Measurements from ENCODE around the gene DNM2.
"Not testable (repeated sequence)": the region's sequence is repeated elsewhere in the genome, so short reads cannot be mapped to it uniquely, and the experiment has no call there.

The DNM2 gene

DNA sequence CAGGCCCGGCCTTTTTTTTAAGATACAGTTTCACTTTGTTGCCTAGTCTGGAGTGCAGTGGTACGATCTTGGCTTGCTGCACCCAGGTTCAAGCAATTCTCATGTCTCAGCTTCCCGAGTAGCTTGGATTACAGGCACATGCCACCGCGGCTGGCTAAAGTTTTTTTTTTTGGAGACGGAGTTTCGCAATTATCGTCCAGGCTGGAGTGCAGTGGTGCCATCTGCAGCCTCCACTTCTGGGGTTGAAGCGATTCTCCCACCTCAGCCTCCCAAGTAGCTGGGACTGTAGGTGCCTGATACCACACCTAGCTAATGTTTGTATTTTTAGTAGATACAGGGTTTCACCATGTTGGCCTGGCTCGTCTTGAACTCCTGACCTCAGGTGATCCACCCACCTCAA, 148.6 kb downstream of the DNM2 start:
- no peak for DNase-seq (ENCODE audit: low read depth)

DNA sequence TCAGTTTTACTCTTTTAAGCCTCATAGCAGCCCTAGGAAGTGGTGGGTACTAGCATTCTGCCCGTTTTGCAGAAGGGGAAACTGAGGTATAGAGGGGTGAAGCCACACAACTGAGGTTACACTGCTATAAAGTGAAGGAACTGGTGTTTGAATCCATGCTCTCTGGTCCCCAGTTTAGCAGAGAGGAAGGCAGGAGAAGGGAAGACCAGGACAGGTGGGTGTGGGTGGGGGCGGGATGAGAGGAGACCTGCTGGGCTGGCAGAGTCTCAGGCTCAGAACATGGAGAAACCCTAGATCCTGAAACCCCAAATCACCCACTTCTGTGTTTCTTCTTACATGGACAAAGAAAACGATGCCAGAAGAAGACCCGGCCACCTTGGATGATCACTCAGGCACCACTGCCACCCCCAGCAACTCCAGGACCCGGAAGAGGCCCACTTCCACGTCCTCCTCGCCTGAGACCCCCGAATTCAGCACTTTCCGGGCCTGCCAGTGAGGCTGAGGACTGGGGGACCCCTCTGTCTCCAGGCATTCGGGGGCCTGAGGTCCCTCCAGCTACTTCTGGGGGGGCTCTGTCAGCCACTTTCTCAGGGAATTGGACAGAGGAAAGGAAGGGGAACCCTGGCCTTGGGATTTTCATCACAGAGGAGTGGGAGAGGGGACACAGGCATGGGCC, 151.1 kb downstream of the DNM2 start:
- DNase-seq (ENCODE audit: low read depth): no peak

DNA sequence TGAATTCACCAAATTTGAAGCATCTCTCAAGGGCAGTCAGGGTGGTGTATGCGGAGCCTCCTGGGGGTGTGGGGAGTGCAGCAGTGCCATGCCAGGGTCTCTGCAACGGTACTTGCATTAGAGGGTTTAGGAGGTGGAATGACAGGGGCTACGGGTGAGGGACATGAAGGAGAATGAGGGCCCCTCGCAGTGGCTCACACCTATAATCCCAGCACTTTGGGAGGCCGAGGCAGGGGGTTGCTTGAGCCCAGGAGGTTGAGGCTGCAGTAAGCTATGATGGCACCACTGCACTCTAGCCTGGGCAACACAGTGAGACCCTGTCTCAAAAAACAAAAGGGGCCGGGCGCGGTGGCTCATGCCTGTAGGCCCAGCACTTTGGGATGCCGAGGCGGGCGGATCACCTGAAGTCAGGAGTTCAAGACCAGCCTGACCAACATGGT, 152.0 kb downstream of the DNM2 start:
- not testable (repeated sequence) for DNase-seq (ENCODE audit: low read depth)

DNA sequence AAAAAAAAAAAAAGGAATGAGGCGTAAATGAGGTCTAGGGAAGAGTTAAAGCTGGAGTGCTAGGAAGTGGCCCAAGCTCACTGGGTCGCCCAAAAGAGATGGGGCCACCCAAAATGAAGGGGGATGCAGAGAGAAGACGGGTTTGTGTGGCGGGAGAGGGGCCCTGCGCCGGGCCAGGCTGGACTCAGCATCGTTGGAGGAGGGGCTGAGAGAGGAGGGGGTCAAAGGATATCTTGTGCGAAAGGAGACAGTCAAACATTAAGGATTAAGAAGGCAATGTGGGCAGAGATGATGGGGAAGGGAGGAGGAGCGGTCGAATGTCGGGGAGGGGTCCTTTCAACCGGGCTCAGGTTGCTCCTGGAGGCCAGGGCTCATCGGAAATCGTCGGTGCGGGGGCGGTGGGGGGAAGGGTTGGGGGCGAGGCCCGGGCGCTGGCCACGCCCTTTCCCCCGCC, 152.6 kb downstream of the DNM2 start:
- DNase-seq (ENCODE audit: low read depth): no peak

DNA sequence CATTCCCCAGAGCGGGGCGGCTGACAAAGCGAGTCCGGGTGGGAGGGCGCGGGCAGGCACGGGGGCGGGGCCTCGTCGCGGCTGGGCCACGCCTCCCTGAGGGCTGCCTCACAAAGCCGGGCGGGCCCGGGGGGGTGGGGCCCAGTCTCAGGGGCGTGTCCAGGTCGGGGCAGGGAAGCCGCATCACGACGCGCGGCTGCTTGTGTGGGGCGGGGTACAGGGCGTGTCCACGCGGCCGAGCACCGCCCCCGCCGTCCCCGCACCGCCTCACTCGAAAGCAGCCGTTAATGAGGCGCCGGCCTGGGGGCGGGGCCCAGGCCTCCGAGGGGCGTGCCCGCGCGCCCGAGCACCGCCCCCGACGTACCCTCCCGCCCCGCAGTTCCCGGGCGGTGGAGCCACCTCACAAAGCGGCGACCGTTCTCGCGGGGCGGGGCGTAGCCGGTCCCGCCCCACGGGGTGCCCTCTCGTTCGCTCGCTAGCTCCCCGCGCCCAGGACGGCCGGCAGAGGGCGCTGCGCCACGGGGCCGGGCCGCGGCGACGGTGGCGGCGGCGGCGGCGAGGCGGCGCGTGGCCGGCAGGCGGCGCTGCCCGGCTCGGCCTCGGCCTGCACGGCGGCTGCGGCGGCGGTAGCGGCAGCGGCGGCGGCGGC, 153.2 kb downstream of the DNM2 start, which contains the start of gene CARM1:
TSS of gene CARM1 (plus strand) at position 599 of the 649 bp plus-strand sequence. CDS start 150 bp downstream, outside the sequence.
- peak; percentile 97 for DNase-seq (ENCODE audit: low read depth)

DNA sequence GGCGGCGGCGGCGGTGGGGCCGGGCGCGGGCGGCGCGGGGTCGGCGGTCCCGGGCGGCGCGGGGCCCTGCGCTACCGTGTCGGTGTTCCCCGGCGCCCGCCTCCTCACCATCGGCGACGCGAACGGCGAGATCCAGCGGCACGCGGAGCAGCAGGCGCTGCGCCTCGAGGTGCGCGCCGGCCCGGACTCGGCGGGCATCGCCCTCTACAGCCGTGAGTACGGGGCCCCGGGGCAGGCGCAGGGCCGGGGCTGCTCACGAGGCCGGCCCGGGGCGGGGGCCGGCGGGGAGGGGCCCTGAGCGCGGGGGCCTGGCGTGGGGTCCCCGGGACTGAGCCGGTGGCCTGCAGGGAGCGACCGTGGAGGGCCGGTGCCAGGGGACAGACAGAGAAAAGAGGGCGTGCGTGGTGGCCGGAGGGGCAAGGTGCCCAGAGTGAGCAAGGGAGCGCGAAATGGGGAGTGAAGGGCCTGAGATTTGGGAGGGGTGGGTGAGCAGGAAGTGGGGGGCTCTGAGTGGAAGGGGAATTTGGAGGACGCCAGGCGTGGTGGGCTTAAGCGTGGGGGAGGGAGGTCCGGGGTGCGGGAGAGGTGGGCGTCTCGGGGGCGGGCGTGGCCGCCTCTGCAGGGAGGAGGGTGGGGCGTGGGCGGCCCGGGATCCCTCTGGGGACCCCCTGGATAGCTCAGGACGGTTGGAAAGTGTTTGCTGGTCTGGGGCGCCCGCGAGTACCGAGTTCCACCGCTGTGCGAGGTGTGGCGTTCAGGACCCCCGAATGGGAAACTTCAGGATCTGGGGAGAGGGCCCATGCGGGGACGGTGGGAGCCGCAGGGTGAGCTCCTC, 154.0 kb downstream of the DNM2 start:
- no peak for DNase-seq (ENCODE audit: low read depth)

DNA sequence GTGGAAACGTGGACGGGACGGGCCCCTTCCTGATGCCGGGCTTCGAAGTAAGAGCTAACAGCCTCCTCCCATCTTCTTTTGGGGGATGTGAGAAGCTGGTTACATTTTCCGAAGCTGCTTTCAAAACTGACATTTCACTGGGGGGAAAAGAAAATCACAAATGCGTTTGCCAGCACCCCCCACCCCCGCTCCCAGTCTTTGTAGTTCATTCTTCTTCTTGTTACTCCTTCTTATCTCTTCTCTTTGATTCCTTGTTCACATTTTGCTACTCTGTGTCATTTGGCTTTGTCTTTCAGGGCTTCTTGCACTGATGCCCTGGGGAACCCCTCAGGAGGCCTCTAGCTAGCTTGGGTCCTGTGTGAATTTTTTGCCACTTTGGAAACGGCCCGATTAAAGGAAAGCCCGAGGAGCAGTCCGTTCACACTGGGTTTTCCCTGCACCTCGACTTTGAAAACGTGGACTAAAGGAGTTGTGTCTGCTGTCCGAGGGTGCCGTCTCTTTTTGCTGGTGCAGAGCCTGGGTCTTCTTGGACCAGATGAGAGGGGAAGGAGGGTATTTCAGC, 154.7 kb downstream of the DNM2 start:
- DNase-seq (ENCODE audit: low read depth): no peak

DNA sequence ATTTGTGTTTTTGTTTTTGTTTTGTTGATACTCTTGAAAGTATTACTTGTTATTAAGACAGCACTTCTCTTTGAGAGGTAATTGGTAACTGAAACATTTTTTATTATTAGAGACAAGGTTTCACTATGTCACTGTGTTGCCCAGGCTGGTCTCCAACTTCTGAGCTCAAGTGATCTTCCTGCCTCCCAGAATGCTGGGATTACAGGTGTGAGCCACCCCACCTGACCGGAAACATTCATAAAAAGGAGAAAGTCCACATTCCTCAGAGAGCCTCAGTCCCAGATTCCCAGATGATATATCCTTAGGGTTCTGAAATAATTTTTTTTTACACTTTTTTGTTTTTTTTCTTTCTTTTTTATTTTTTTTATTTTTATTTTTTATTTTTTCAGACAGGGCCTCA, 156.1 kb downstream of the DNM2 start:
- DNase-seq (ENCODE audit: low read depth): no peak

DNA sequence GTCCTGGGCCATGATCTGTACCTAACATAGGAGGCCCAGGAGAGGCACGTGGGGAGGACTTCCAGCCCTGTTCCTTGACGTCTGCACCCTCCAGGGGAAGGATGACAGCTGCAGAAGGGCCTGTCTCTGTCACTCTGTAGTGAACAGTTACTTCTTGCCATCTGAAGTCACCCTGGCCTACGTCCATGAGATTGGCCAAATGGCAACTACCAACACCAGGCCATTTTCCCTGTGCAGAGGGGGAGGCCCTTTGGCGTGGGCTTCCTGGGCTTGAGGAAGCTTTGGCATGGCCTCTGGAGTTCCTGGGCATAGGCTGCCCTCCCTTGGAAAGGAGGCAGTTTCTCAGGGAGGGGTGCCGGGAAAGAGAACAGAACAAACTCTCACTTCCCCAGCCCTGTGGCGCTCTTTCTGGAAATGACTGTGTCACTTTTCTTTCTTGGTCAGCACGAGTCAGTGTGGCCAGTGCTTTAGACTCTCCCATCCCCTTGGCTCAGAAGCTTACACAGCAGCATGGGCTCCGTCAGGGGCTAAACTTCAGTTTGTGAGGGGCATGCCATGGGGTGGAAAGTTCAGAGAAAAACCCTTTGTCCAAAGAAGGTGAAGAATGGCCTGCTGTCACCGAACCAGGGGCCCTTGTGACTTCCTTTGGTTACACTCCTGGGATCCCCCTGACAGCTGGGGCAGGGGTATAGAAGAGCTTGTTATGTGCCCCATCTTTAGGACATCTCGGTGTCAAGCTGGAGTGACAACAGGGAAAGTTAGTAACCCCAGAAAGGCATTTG, 158.8 kb downstream of the DNM2 start:
- no peak for DNase-seq (ENCODE audit: low read depth)

DNA sequence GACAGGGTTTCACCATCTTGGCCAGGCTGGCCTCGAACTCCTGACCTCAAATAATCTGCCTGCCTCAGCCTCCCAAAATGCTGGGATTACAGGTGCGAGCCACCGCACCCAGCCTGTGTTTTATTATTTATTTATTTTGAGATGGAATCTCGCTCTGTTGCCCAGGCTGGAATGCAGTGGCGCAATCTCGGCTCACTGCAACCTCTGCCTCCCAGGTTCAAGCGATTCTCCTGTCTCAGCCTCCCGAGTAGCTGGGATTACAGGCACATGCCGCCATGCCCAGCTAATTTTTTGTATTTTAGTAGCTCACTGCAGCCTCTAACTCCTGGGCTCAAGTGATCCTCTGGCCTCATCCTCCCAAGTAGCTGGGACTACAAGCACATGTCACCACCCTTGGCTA, 159.7 kb downstream of the DNM2 start:
- DNase-seq (ENCODE audit: low read depth): not testable (repeated sequence)

DNA sequence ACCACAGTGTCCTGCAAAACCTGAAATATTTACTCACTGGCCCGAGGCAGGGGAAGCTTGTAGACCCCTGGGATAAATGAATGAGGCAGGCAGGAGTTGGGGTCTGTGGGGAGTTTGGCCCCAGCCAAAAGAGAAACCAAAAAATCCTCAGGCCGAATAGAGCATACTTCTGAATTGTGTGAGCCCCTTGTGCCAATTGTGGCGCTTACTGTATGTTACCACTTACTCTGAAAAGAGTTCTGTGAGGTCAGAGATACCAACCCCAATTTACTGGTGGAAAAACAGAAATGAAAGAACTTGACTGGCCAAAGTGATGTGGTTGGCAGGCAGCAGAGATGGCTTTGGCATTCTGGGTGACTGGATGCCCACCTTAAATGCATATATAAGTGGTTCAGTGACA, 160.4 kb downstream of the DNM2 start:
- no peak for DNase-seq (ENCODE audit: low read depth)
